ENCODE measurements around the gene ALKBH3.

ALKBH3 gene

DNA sequence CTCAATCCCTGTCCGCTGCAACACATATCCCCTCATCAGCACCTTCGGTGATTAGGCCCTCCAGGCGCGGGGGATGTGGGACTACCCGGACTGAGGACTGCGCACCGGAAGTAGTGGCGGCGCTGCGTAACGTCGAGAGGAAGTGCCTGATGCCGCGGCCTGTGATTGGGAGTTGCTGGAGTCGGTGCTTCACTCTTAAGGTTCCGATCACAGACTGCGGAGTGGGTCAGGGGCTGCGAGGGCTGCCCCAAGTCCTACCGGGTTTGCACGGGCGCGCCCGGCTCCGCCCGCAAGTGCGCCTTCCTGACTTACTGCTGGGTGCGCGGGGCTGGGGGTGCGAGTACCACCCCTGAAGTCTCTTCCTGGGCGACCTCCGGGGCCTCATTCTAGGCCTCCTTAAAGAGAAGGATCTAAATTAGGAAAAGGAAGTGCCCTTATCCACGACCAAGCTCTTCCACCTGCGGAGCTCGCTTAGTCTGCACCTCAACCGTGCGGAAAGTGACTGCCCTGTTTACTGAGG, at the start of gene ALKBH3:
TSS of gene ALKBH3 (plus strand) at position 192 of the 520 bp plus-strand sequence. CDS start 1,822 bp downstream, outside the sequence.
- peak; percentile 93 for DNase-seq

DNA sequence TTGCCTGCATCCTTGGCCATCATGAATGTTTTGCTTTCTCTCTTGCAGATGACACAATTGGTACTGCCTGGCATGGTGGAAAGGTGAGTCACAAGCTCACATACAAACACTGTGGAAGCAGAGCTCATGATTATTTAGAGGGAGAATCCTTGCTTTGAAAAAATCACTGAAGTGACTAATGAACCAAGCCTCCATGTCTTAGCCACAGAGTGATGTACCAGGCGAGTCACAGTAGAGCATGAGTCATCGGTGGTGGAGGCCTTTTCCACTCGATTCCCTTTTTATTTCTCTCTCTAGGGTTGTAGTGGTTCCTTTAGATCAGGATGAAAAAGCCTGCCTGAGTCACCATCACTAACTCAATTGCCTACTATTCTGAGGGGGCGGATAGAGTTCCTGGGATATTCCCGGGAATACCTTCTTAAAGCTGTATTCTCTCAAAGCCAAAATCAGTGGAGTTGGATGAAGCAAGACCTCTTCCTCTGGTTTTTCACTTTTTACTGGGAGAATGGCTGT, 49.6 kb upstream of the ALKBH3 start:
- no peak for DNase-seq

DNA sequence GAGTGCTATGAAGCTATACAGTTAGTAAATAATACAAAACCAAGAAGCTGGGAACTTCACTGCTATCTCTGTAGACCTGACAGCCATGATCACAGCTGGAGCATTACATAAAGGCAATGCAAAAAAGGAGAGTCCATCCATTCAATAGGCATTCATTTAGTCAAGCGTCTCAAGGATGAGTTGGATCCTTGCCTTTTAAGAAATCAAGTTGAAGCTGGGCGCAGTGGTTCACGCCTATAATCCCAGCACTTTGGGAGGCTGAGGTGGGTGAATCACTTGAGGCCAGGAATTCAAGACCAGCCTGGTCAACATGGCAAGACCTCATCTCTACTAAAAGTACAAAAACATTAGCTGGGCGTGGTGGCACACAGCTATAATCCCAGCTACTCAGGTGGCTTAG, 48.1 kb upstream of the ALKBH3 start:
- DNase-seq: no peak

DNA sequence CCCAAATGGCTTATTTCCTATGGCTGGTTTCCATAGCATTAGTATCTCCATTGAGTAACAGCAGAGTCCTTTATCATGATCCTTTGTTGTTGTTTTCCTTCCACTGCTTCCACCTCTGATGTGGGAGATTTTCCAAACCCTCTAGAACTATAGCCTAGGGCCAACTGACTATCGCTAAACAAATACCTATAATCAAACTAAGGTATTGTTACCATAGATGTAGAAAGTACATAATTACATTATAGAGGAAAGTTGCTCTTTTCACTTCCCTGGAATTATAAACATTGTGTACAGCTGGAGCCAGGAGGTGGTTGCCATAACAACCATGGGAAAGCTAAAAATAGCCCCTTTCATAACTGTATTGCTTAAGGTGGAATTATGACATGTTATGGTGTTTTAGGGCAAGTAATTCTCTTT, 47.0 kb upstream of the ALKBH3 start:
- DNase-seq: no peak

DNA sequence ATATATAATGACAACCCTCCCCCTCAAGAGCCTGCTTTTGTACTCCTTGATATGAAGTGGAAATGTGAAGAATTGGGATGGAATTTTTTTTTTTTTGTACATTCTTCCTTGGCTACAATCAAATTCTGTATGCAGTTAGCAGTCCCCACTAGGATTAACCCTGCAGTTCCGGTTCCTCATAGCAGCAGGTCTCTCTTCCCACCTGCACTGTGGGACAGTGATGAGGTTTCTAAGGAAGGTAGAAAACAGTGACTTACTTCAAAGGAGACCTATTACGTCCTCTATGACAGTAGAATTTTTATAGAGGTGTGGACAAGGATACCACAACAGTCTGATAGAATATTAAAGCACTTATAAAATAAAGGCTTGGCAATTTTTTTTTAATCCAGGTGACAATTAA, 46.3 kb upstream of the ALKBH3 start:
- DNase-seq: no peak

DNA sequence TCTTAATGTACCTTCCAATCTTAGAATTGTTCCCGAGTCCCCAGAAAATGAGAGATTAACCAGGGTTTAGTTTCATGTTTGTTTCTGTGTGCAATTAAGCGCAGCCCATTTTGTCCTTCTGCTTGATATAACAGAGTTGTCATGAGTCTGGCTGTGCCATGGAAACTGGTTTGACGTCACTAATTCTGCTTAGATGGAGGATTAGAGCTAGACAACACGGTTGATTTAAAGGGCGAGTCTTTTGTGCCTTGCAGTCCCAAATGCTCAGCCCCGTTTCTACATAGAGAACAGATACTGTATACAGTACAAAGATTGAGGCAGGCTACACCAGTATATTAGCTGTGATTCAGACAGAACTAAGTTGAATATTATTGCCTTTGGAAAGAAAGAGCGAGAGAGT, 45.5 kb upstream of the ALKBH3 start:
- DNase-seq: no peak

DNA sequence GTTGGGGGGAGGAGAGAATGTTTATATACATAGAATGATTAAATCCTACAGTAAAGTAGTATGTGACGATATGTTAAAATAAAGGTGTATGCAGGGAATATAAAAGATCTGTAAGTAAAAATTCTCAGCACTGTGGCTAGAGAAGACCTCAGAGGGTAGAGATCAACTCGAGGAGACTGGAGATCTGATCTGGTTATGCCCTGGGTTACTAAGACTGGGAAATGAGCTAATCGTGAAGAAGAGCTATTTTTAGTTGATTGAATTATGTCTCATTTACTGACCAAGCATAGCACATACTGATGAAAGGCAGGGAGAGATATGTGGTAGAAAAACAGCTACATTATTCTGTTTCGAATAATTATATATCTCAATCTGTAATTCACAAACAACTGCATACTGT, 42.8 kb upstream of the ALKBH3 start:
- no peak for DNase-seq

DNA sequence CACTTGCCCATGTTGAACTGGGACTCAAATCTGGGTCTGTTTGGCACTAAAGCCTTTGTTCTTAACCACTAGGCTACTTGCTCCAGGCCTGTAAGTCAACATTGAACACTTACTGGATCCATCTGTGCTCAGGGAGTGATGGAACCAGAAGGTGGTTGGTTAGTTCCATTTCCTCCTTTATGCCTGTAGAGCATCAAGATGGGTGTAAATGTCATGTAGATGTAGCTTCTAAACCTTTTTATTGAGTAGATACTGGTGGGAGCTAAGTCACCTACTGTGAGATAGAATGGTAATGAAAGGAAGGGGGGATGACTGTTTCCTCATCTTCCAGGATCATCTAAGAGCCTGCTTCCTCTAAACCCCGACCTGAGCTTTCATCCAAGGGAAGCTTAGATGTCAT, 38.6 kb upstream of the ALKBH3 start:
- DNase-seq: no peak

DNA sequence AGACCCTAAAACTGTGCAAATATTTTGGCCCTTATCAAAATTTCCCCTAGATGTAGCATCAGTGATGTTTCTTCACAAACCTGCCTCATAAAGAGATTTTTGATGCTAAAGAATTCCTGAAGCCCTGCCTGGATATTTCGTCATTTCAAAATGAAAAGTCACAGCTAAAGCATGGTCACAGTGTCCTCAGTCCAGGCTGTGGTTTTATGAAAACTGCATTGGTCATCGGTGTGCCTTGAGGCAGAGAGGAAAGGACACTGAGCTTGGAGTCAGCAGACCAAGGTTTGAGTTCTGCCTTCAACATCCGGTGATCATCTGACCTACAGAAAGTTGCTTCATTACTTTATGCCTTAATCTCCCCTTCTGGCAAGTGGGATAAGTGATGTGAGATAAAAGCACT, 34.8 kb upstream of the ALKBH3 start:
- DNase-seq: no peak

DNA sequence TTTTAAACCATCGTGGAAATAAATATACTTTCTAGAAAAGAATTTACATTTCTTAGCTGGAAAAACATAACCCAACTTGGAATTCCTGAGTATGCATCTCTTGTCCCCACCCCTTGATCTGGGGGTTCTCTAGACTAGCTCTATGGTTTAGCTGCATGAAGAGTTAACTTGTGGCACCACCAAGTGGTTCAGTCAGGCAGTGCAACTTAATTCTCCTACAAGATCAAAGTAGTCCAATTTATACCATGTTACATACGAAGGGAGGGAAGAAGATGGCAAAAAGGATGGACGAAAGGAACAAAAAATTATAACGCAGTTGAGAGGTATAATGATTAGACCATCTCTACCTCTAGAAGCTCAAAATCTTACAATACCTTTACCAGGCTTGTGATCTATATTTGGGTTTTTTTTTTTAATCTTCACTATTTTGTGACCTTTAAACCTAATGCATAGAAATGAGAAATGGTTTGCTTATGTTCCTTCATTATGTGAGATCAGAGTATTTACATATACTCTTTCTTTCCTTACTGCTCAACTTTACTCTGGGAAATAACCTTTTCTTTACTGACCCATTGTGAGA, 28.5 kb upstream of the ALKBH3 start:
- DNase-seq: peak; percentile 65

DNA sequence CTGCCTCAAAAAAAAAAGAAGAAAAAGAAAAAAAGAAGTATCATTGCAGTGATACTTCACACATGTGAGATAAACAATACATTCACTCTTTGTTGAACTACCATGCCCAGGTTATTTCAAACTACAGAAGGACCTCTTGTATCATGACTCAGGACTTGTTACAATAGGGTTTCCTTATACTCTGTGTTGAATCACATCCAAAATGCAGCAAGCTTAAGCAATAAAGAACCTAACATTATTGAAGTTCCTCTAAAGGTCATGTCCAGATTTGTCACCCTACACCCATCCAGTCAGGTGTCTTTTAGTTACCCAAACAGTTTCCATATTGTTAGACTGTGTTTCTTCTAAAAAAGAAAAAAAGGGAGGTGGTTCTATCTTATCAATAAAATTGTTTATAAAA, 26.9 kb upstream of the ALKBH3 start:
- no peak for DNase-seq

DNA sequence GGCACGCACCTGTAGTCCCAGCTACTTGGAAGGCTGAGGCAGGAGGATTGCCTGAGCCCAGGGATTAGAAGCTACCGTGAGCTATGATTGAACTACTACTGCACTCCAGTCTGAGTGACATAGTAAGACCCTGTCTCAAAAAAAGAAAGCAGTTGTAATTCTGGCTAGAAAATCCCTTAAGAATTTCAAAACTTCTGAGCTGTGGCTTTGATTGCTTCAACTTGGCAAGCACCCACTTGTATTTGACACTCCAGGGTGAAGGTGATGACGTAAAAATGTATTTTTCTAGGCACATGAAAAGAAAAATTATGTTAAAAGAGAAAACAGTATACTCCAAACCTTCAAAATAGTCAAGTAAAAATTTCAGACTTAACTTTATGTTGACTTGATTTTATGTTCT, 23.6 kb upstream of the ALKBH3 start:
- no peak for DNase-seq

DNA sequence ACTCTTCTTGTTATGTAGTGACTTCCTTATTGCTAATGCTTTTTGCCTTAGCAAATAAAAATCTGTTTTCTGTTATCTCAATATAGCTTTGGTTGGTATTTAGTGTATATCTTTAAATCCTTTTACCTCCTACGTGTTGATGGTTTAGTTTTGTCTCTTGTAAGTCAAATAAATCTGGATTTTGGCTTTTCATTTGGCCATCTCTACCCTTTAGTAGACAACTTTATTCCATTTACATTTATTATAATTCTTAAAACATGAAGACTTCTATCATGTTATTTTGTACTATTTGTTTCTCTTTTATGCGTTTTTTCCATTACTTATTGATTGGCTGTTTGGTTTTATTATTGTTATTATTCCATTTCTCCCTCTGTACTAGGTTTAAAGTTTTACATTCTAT, 19.5 kb upstream of the ALKBH3 start:
- DNase-seq: no peak

DNA sequence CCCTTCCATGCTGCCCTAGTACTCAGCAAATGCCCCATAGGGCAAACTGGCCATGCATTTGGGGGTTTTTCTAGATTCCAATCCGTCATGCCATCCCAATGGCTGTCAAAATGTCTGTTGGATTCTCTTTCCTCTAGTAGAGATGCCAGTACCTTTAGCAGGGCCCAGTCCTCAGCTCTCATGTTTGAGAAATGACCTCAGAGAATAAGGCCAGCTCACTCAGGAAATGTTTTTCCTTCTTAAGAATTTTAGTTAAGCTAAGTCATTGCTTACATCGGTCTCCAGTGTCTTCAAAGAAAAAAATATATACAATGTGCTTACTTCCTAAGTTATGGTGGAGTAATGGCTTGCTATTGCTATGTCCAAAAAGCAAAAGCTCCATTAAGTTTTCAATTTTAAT, 14.1 kb upstream of the ALKBH3 start:
- DNase-seq: no peak

DNA sequence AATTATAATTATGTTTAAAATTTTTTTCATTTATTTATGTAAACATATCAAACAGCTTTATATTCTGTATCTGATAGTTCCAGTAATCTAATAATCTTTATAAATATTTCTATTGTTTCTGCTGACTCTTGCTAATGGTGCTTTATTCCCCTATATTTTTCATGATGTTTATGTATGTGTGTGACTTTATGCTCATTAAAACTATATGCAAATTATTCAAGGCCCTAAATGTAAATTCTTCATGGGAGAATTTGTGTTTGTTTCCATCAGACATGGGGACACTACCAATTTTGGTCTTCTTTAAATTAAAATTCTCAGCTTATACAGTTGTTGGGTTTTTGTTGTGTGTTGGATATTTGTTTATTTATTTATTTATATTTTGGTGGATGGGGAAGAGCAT, 13.7 kb upstream of the ALKBH3 start:
- no peak for DNase-seq

DNA sequence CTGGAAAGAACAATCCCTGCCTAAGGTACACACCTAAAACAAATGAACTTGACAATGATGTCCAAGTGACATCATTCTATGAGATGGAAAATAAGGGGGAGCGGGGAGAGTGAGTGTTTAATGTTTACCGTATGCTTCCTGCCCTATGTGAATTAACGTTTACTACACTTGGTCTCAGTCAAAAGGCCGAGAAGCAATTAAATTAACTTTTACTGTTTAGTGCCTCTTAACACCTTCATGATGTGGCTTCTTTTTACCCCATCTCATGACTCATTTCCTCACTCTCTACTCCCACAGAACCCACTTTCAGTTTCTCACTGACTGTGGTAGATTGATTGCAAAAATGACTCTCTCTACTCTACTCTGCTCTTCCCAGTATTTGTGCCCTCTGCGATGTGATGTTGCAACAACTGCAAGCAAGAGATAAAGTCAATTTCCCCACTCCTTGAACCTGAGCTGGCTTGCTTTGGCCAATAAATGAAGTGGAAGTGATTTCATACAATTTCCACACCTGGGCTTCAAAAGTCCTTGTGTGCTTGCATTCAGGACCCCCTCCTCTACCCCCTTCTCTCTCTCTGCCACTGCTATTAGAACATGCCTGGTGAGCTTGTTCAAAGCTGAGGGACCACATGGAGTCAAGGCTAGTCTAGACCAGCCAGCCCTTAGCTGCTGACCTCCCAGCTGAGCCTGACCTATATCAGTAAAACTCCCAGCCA, 11.6 kb upstream of the ALKBH3 start:
- DNase-seq: peak; percentile 66

DNA sequence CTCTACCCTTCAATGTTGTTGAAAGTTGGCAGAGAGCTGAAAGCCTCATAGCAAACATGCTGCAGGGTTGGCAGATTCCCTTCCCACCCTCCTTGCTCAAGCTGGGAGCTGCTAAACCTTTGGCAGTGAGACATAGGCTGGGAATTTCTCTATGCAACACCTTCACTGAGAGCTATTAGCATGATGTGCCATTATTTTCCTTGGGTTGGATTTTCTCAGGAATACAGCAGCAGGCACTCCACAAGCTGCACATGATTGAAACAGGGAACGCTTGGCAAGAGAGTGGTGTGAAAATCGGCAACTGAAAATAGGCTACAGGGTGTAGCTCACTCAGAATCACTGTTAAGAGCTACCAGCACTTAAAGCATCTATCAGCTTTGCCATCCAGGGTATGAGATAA, 9.6 kb upstream of the ALKBH3 start:
- DNase-seq: no peak

DNA sequence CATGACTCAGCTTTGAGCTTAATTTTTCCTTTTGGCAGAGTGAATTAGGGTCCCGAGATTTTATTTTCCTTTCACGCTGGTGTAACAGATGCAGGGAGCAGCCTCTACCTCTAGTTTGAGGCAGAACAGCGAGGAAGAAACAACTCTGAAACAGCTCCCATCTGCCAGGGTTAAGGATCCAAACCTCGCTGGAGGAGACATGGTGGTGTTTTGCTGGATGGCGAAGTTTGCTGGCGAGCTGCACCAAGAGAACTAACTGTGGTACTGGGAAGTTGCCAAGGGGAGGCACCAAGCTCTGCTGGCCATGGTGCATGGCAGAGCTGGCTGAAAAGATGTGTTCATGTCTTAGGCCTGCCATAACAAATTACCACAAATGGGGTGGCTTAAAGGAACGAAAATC, 7.6 kb upstream of the ALKBH3 start:
- DNase-seq: no peak

DNA sequence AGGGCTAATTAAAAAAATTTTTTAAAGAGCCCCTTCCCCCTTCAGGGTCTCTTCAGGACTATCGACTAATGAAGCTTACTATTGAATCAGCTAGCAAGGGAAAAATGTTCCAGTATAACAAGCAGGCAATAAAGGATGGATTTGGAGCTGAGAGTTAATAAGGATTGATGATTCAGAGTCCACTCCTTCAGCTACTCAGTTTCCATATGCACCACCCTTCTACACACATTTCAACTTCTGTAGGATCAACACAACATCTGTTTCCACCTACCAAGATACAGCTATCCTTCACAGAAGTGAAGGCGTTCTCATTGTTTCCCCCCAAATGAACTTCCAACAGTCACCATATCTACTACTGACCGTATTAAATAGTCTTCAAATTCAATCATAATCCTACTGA, 6.6 kb upstream of the ALKBH3 start:
- no peak for DNase-seq

DNA sequence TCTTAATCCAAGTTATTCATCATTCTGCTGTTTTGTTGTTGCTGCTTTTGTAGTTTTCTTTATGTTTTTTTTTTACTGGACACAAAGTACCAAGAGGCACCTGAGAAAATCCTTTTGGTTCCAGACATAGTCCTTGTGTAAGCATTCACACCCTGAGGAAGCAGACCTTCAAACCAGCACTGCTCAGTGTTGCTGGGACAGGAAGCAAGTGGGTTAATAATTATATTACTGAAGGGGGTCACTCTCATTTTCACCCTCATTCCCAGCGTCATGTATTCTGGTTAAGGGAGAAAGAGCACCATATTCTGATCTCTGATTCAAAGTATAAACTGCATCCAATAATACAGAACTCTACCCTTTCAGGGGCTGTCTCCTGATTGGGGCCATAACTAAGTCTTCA, 5.9 kb upstream of the ALKBH3 start:
- no peak for DNase-seq

DNA sequence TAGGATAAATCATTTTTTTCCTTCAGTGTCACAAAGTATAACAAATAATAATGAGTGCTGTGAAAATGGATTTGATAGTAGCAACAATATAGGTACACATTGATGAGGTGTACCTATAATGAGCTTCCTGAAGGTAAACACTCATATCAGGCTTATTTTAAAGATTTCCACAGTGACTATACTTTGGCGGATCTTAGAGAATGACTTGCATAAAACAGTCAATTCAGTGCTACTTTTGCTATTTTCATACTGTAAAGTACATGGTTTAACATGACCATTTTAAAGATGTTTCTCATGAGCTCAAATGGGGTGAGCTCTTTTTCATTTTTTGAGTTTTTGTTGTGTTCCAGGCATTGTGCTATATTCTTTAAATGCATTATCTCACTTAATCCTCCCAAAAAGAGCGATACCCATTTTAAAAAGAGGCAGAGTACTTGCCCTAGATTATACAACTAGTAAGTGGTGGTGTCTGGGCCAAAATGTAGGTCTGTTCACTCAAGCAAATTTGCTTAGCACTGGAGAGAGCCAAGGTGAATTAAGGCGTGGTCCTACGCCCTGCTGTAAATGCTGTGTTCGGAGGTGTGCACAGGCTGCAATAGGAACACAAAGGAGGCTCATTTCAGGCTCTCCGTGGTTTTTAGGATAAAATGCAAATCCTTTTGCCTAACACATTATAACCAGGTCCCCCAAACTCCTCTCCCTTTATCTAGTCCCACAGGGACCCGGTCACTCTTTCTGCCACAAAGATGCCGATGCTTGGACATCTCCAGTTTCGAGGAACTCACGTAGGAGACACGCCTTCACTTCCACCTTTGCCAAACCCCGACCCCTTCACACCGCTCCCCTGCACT, 617 bp upstream of the ALKBH3 start:
- no peak for DNase-seq

DNA sequence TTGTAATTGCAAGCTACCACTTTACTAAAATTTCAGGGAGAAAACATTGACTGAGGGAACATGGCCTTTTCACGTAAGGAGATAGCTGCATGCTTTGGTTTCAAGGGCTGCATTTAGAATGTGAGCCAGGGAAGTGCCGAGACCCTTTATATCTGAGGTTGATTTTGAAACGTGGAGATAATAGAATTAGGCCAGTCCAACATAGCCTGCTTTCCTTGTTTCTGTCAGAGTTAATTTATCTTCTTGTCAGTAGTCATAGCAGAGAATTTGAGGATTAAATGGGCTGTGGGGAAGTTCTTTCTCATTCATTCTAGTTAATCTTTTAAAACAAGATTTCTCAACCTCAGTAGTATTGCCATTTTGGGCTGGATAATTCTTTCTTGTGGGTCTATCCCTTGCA, 12.2 kb downstream of the ALKBH3 start:
- no peak for DNase-seq

DNA sequence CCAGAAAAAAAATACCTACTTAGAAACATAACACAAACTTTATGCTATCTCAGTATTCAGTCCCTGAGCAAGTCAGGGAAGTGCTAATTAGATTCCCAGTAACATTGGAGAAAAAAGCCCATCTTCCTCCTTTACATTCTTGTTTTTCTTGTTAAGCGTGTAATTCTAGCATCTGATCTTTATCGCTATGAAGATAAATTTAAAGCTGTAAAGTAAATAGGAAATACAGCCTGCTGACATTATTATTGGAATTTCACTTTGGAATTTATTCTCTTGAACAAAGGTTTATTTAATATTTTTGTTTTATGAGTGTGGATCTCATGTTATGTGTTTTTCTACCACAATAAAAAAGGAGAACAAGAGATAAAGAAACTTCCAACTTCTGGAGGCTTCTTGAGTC, 13.9 kb downstream of the ALKBH3 start:
- no peak for DNase-seq

DNA sequence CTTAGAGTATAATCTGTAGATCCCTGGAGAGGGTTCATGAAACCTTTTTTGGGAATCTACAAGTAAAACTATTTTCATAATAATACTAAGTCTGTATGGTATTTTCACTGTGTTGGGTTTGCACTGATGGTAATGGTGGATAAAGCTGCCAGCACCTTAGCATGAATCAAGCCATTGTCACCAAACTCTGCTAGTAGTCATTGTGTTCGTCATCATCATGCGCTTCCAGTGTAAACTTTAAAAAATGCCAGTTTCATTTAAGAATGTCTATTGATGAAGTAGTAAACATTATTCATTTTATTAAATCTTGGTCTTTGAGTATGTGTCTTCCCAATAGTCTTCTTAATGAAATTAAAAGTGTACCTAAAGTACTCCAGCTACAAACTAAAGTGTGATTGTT, 15.0 kb downstream of the ALKBH3 start:
- DNase-seq: no peak

All from CD4-positive, alpha-beta T cell treated with Interleukin-10 for 1 hour (primary cell).